Lower leg skin (tissue), 3 donors: ENCODE measurements around the gene FOSB.

Experiments used
- POLR2A ChIP-seq, 2 donors: fragments of 450-650 bp; IDR thresholded peaks; one replicate each; pipeline ENCODE4 v1.6.1; 2016 to 2017; ENCODE audit warnings: antibody characterized with exemption in 2 of 2, mild to moderate bottlenecking in 1 of 2, moderate library complexity in 1 of 2
- TF ChIP-seq, protein P1 (sequence below), 3 donors: fragments of 450-650 bp; IDR thresholded peaks; one replicate each; pipeline ENCODE4 v1.5.1; 2016; ENCODE audit warnings: antibody characterized with exemption in 3 of 3, mild to moderate bottlenecking in 3 of 3, moderate library complexity in 2 of 3

DNA sequence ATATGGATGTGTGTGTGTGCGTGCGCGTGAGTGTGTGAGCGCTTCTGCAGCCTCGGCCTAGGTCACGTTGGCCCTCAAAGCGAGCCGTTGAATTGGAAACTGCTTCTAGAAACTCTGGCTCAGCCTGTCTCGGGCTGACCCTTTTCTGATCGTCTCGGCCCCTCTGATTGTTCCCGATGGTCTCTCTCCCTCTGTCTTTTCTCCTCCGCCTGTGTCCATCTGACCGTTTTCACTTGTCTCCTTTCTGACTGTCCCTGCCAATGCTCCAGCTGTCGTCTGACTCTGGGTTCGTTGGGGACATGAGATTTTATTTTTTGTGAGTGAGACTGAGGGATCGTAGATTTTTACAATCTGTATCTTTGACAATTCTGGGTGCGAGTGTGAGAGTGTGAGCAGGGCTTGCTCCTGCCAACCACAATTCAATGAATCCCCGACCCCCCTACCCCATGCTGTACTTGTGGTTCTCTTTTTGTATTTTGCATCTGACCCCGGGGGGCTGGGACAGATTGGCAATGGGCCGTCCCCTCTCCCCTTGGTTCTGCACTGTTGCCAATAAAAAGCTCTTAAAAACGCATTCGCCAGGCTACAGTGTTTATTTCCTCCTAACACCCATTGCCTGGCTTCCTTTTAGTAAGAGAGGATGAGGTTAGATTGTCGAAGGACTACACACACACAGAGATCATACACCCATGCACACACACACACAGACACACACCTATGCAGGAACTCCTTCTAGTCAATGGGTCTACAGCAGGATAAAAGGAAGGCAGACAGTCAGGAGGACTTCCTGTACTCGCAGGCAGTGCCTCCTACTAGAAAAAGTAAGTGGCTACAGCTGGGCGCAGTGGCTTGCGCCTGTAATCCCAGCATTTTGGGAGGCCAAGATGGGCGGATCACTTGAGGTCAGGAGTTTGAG is 7.1 kb downstream of the FOSB start:
- TF ChIP-seq, protein P1, sequence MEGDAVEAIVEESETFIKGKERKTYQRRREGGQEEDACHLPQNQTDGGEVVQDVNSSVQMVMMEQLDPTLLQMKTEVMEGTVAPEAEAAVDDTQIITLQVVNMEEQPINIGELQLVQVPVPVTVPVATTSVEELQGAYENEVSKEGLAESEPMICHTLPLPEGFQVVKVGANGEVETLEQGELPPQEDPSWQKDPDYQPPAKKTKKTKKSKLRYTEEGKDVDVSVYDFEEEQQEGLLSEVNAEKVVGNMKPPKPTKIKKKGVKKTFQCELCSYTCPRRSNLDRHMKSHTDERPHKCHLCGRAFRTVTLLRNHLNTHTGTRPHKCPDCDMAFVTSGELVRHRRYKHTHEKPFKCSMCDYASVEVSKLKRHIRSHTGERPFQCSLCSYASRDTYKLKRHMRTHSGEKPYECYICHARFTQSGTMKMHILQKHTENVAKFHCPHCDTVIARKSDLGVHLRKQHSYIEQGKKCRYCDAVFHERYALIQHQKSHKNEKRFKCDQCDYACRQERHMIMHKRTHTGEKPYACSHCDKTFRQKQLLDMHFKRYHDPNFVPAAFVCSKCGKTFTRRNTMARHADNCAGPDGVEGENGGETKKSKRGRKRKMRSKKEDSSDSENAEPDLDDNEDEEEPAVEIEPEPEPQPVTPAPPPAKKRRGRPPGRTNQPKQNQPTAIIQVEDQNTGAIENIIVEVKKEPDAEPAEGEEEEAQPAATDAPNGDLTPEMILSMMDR (IDR thresholded peaks at IDR 0.05), result no peak
- TF ChIP-seq POLR2A (IDR thresholded peaks at IDR 0.05), result no peak
